Stimulated activated CD4-positive, alpha-beta T cell treated with anti-CD3 and anti-CD28 coated beads, Interleukin-4, amount 100 ng/mL, for 24 hours (primary cell): ENCODE results near the gene SBF2.
"Not testable (repeated sequence)": the region's sequence is repeated elsewhere in the genome, so short reads cannot be mapped to it uniquely, and the experiment has no call there.

Source experiments
- DNase-seq: peaks from one replicate; pipeline ENCODE4 v3.0.0-alpha.2; 2020

The SBF2 gene

DNA sequence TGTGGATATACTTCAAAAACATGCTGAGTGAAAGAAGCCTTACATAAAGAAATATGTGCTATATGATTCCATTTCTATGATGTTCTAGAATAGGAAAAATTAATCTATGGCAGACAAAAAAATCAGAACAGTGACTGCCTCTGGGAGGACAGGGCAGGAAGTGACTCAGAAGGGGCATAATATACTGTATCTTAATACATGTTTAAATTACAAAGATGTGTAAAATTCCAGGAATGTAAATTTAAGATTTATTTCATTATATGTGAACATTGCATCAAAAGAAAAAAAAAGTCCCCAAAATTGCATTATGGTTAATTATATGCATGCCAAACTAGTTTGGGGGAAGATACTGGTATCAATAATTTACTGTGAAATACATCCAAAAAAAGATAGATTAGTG lies 32.2 kb downstream of the SBF2 start:
- DNase-seq: no peak

- no peak for DNase-seq
Measured at GRCh38 chr11:10257478-10257877, 36.5 kb downstream of the SBF2 start.

GRCh38 chr11:10255388-10256125 lies 38.5 kb downstream of the SBF2 start:
- DNase-seq: no peak

- DNase-seq: not testable (repeated sequence)
Measured at GRCh38 chr11:10249448-10250131, 44.4 kb downstream of the SBF2 start.

- no peak for DNase-seq
Measured at GRCh38 chr11:10247011-10247410, 47.0 kb downstream of the SBF2 start.

DNA sequence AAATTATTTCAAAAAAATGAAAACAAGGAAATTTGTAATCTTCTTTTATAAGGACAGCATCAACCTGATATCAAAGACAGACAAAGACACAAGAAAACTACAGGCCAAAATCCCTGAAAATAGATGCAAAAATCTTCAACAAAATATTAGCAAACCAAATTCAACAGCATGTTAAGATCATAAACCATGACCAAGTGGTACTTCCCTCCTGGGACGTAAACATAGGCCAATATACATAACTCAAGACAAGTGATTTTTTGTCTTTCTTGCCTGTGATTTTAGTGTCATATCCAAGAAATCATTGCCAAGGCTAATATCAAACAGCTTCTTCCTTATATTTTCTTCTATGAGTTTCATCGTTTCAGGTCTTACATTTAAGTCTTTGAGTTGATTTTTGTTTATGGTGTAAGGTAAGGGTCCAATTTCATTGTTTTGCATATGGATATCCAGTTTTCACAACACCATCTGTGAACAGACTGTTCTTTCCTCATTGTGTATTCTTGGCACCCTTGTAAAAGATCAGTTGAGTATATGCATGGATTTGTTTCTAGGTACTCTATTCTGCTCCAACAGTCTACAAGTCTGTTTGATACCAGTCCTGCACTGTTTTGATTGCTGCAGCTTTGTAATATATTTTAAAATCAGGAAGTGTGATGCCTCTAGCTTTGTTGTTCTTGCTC lies 50.0 kb downstream of the SBF2 start:
- DNase-seq: no peak

GRCh38 chr11:10236840-10237239 lies 57.2 kb downstream of the SBF2 start:
- DNase-seq: no peak

DNA sequence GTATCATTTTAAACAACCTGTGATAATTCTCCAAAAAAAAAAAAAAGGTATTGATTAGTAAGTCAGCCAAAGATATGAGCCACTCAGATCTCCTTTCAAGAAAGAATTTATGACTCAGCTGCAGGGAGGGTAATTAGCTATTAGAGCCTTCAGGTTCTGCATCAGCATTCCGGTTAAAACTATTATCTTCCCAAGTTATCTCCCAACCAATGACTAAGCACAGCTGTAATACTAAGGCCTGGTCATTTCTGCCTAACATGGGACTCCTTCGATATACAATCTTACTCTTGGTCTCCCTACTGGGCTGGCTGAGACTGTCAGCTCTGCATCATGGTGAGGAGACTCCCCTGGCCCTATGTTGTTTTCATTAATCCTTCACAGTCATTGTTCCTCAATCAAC lies 60.4 kb downstream of the SBF2 start:
- DNase-seq: no peak

GRCh38 chr11:10232756-10233155 lies 61.3 kb downstream of the SBF2 start:
- no peak for DNase-seq

DNA sequence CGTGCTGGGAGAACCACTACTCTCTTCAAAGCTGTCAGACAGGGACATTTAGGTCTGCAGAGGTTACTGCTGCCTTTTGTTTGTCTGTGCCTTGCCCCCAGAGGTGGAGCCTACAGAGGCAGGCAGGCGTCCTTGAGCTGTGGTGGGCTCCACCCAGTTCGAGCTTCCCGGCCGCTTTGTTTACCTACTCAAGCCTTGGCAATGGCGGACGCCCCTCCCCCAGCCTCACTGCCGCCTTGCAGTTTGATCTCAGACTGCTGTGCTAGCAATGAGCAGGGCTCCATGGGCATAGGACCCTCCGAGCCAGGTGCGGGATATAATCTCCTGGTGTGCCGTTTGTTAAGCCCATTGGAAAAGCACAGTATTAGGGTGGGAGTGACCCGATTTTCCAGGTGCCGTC lies 62.2 kb downstream of the SBF2 start:
- not testable (repeated sequence) for DNase-seq

- DNase-seq: no peak
Measured at GRCh38 chr11:10225553-10225952, 68.5 kb downstream of the SBF2 start.

GRCh38 chr11:10222399-10222798 lies 71.6 kb downstream of the SBF2 start:
- no peak for DNase-seq

- DNase-seq: no peak
Measured at GRCh38 chr11:10221342-10221741, 72.7 kb downstream of the SBF2 start.

DNA sequence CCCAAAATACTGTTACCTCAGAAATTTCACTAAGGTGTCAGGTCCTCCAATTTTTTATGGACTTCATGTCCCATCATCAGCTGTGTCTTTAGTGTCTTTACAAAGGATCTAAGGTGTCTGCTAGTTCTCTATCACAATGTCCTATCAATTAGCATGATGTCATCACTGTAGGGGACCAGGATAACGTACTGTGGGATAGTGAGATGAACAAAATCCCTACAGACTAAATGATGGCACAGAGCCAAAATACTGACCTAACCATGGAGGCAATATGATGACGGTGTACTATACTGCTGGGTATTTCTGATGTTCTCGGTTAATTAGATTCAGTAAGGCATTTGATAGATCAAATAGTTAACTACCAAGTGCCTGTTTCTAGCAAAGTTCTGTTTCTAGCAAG lies 82.5 kb downstream of the SBF2 start:
- no peak for DNase-seq

- DNase-seq: no peak
Measured at GRCh38 chr11:10209326-10209725, 84.7 kb downstream of the SBF2 start.

- DNase-seq: no peak
Measured at GRCh38 chr11:10208131-10208575, 85.9 kb downstream of the SBF2 start.

- DNase-seq: no peak
Measured at GRCh38 chr11:10205928-10206327, 88.1 kb downstream of the SBF2 start.

GRCh38 chr11:10204021-10204420 lies 90.0 kb downstream of the SBF2 start:
- no peak for DNase-seq

DNA sequence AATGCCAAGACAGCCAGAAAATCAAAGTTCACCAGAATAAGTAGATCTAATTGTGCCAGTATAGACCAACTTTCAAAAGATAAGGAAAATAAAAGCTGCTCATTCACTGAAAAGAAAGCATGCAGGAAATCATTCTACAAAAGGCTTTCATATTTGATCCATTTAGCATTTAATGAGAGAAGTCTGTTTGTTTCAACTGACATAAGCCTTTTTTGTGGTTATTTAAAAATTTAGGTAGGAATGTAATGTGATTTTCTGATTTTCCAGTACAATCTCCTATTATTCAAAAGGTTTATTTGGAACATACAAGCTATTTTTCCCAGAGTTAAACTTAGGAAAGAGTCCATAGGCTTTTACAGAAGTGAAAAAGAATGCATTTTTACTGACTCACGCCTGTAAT lies 92.7 kb downstream of the SBF2 start:
- no peak for DNase-seq

DNA sequence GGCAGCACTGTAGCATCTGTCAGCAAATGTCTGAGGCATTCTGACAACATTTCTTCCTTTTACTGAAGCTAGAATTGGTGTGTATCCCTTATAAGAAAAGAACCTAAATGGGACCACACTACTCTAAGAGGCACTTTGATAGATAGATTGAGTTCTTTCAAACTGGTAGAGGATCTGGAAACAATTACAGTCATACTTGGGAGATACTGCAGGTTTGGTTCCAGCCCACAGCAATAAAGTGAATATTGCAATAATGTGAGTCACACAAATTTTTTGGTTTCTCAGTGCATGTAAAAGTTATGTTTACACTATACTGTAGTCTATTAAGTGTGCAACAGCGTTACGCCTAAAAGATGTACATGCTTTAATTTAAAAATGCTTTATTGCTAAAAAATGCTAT lies 96.9 kb downstream of the SBF2 start:
- DNase-seq: no peak

DNA sequence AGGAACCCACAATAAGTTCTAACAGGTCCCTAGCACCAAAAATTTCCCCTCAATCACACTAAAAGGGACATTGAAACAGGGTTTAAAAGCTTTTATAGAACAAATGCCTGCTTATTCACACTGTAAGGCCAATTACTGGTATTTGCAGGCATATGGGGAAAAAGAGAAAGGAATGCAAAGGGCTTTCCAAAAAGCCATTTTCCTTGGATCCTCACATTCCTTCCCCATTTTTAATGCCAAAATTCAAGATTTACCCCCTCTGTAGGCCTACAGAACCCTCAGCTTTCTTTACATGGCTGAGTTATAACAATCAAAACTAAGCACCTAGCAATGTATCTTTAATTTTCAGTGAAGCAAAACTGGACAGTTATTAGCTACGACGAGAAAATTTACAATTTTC lies 102.0 kb downstream of the SBF2 start:
- no peak for DNase-seq

- no peak for DNase-seq
Measured at GRCh38 chr11:10181811-10182210, 112.2 kb downstream of the SBF2 start.

GRCh38 chr11:10164621-10165020 lies 129.4 kb downstream of the SBF2 start:
- no peak for DNase-seq

GRCh38 chr11:10162222-10162621 lies 131.8 kb downstream of the SBF2 start:
- DNase-seq: no peak
